Upper lobe of right lung (tissue), 1 donor: Measurements from ENCODE around the gene BSN. TPM values are rescaled to one million over a fixed set of nuclear protein-coding genes. Genes with fewer than 3 reads are reported as not detected.

Source experiments
- ATAC-seq: fragments of 200-7000 bp; cut with Tn5 transposase; one replicate; pipeline ENCODE4 v1.9.1; 2020; ENCODE audit warnings: mild to moderate bottlenecking, moderate library complexity
- DNase-seq: peaks from one replicate; pipeline ENCODE4 v3.0.0-alpha.2; 2020
- H3K27ac ChIP-seq: fragments of 200-600 bp; one replicate; pipeline ENCODE4 v1.8.0; 2022
- H3K27me3 ChIP-seq: fragments of 200-600 bp; one replicate; pipeline ENCODE4 v1.8.0; 2022; ENCODE audit warnings: mild to moderate bottlenecking
- H3K36me3 ChIP-seq: fragments of 200-600 bp; one replicate; pipeline ENCODE4 v1.8.0; 2022
- H3K4me1 ChIP-seq: fragments of 200-600 bp; one replicate; pipeline ENCODE4 v1.8.0; 2022
- H3K4me3 ChIP-seq: fragments of 200-600 bp; one replicate; pipeline ENCODE4 v1.8.0; 2022; ENCODE audit warnings: mild to moderate bottlenecking
- H3K9me3 ChIP-seq: fragments of 200-600 bp; one replicate; pipeline ENCODE4 v1.8.0; 2022
- intact Hi-C: fragments of 100-400 bp; cut with DNase I; formaldehyde crosslinking; loops from one replicate; pipeline ENCODE4 v1.11.0; 2022
- total RNA-seq: library from RNA; stranded (reverse); fragmentation: NEBNext Ultra II Directional; extraction: Animal tissue kit (Norgen Biotek cat#: 25700); gene quantifications from one replicate; pipeline ENCODE4 v1.2.1, GENCODE V29; 2021
- TF ChIP-seq, protein P1 (sequence below): fragments of 200-600 bp; IDR thresholded peaks from one replicate; pipeline ENCODE4 v1.8.0; 2022; ENCODE audit warnings: antibody characterized with exemption
- donor health status: DM: no; HTN: yes; CAD: no; lungs with severe emphysema.

The BSN gene
- total RNA-seq, 1 donor from 2014 or later, result 0.43 TPM

GRCh38 chr3:49642708-49643145 lies 88.5 kb downstream of the BSN start:
- intact Hi-C loops, result no loop called here
- Histone ChIP-seq H3K27me3 (no peaks in the 10 kb centered on the region), H3K4me1 (no peaks in the 10 kb centered on the region), H3K4me3 (no peak overlapping the region), H3K27ac (no peak overlapping the region), H3K9me3 (no peaks in the 10 kb centered on the region), H3K36me3 (no peaks in the 10 kb centered on the region)
- ATAC-seq (no peak), DNase-seq (no peak)
- TF ChIP-seq, protein P1, sequence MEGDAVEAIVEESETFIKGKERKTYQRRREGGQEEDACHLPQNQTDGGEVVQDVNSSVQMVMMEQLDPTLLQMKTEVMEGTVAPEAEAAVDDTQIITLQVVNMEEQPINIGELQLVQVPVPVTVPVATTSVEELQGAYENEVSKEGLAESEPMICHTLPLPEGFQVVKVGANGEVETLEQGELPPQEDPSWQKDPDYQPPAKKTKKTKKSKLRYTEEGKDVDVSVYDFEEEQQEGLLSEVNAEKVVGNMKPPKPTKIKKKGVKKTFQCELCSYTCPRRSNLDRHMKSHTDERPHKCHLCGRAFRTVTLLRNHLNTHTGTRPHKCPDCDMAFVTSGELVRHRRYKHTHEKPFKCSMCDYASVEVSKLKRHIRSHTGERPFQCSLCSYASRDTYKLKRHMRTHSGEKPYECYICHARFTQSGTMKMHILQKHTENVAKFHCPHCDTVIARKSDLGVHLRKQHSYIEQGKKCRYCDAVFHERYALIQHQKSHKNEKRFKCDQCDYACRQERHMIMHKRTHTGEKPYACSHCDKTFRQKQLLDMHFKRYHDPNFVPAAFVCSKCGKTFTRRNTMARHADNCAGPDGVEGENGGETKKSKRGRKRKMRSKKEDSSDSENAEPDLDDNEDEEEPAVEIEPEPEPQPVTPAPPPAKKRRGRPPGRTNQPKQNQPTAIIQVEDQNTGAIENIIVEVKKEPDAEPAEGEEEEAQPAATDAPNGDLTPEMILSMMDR, result no peak

GRCh38 chr3:49644684-49645083 lies 90.4 kb downstream of the BSN start:
- intact Hi-C loops, result no loop called here
- H3K9me3 ChIP-seq, result no peaks in the 10 kb centered on the region
- DNase-seq (no peak), ATAC-seq (no peak)
- no peak overlapping the region for H3K27ac ChIP-seq
- no peaks in the 10 kb centered on the region for H3K4me1 ChIP-seq
- H3K36me3 ChIP-seq, result no peaks in the 10 kb centered on the region
- no peaks in the 10 kb centered on the region for H3K27me3 ChIP-seq
- H3K4me3 ChIP-seq, result no peak overlapping the region
- TF ChIP-seq, protein P1, result no peak

- Histone ChIP-seq H3K27me3 (no peaks in the 10 kb centered on the region), H3K4me1 (no peaks in the 10 kb centered on the region), H3K9me3 (no peaks in the 10 kb centered on the region), H3K27ac (no peak overlapping the region), H3K4me3 (no peak overlapping the region), H3K36me3 (no peaks in the 10 kb centered on the region)
- intact Hi-C loops, result no loop called here
- ATAC-seq (no peak), DNase-seq (no peak)
- TF ChIP-seq, protein P1, result no peak
Measured at GRCh38 chr3:49646236-49646635, 92.0 kb downstream of the BSN start.

DNA sequence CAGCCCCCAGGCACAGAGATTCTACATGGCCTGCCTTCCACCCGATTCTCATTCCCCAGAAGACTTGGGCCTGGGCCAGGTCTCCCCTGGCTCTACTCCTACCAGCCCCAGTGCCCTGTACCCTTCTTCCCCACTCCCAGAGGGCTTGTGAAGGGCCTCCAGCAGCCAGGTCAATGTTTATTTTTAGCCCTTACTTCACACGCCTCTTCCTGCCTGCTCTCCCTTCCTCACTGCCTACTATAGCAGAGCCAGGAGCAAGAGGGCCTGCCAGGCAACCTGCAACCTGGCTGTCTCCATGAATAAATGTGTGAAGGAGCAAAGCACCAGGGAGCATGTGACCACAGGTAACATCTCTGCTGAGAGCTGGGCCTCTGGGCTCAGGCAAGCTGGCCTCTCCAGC lies 93.5 kb downstream of the BSN start:
- no peaks in the 10 kb centered on the region for H3K36me3 ChIP-seq
- H3K27ac ChIP-seq, result no peak overlapping the region
- intact Hi-C loops, result no loop called here
- DNase-seq (no peak), ATAC-seq (peak; percentile 28)
- no peaks in the 10 kb centered on the region for H3K4me1 ChIP-seq
- no peaks in the 10 kb centered on the region for H3K9me3 ChIP-seq
- TF ChIP-seq, protein P1, result no peak
- H3K27me3 ChIP-seq, result no peaks in the 10 kb centered on the region
- no peak overlapping the region for H3K4me3 ChIP-seq

GRCh38 chr3:49648354-49649019 lies 94.2 kb downstream of the BSN start:
- Histone ChIP-seq H3K4me3 (no peak overlapping the region), H3K4me1 (no peaks in the 10 kb centered on the region), H3K36me3 (no peaks in the 10 kb centered on the region), H3K27ac (no peak overlapping the region), H3K27me3 (no peaks in the 10 kb centered on the region), H3K9me3 (no peaks in the 10 kb centered on the region)
- DNase-seq (no peak), ATAC-seq (no peak)
- intact Hi-C loops, result no loop called here
- TF ChIP-seq, protein P1, result no peak

DNA sequence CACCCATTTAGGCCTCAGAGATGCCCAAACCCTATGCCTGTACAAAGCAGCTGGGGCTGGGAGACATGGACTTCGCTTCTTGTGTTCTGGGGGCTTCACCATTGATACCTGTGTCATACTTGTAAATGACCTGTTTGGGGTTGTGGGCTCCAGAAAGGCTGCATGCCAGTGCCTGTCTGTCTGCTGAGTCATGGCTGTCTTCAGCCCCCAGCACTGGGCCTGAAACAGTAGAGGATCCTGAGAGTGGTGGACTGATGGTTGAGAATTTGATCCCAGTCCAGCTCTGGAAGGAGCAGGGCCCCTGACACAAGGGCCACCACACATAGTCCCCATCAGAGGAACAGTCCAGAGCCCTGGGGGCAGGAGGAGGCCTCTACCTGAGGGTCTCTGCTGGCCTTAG lies 95.3 kb downstream of the BSN start:
- H3K4me1 ChIP-seq, result no peaks in the 10 kb centered on the region
- intact Hi-C loops, result no loop called here
- H3K27ac ChIP-seq, result no peak overlapping the region
- H3K27me3 ChIP-seq, result no peaks in the 10 kb centered on the region
- no peak for ATAC-seq
- no peaks in the 10 kb centered on the region for H3K36me3 ChIP-seq
- TF ChIP-seq, protein P1, result no peak
- H3K9me3 ChIP-seq, result no peaks in the 10 kb centered on the region
- H3K4me3 ChIP-seq, result no peak overlapping the region
- DNase-seq, result no peak
